ENCODE results near the gene MANSC4. TPM values are rescaled to one million over a fixed set of nuclear protein-coding genes. Genes with fewer than 3 reads are reported as not detected.
"Not testable (repeated sequence)": the region's sequence is repeated elsewhere in the genome, so short reads cannot be mapped to it uniquely, and the experiment has no call there.

Gene MANSC4
- total and polyA plus RNA-seq, 2 experiments from 2014 or later: not detected

GRCh38 chr12:27754795-27755194, 25.2 kb downstream of the MANSC4 start:
- in situ Hi-C loops (cut with MboI): no loop called here
- Histone ChIP-seq H3K79me2 (ENCODE audit: insufficient read depth) (peaks cover 9% of the 10 kb centered on the region), H3K9me3 (ENCODE audit: low read depth) (no peaks in the 10 kb centered on the region), H3K4me2 (ENCODE audit: unreplicated experiment) (no peak overlapping the region), H3K36me3 (ENCODE audit: low read depth) (peaks cover 18% of the 10 kb centered on the region), H3K4me1 (ENCODE audit: insufficient read depth) (no peaks in the 10 kb centered on the region), H3F3A (ENCODE audit: insufficient read depth) (no peaks in the 10 kb centered on the region), H3K27ac (no peak overlapping the region), H2AFZ (no peak overlapping the region), H3K27me3 (replicated peaks; ENCODE audit: insufficient read depth) (no peaks in the 10 kb centered on the region), H3K9ac (no peak overlapping the region), H3K9me2 (ENCODE audit: insufficient read depth) (no peaks in the 10 kb centered on the region), H4K20me1 (ENCODE audit: insufficient read depth) (no peaks in the 10 kb centered on the region), H3K4me3 (no peak overlapping the region)
- TF ChIP-seq EZH2phosphoT487 (IDR thresholded peaks at IDR 0.05; ENCODE audit: insufficient read depth, low read depth) (no peak), EZH2 (IDR thresholded peaks at IDR 0.05; ENCODE audit: insufficient read depth, poor library complexity, severe bottlenecking) (no peak)
- WGBS, 2 experiments (ENCODE audit: low coverage in 1 of 2, low lambda C conversion rate in 2 of 2, missing lambda C conversion rate in 2 of 2): 97 to 100% methylated on average over 3 of the region's 3 CpGs
- DNase-seq: no peak

- no peak overlapping the region for H3K4me2 ChIP-seq (ENCODE audit: unreplicated experiment)
- peaks cover 16% of the 10 kb centered on the region for H3K36me3 ChIP-seq (ENCODE audit: low read depth)
- H3F3A ChIP-seq (ENCODE audit: insufficient read depth): peaks cover 23% of the 10 kb centered on the region
- no peak overlapping the region for H2AFZ ChIP-seq
- no peak for TF ChIP-seq EZH2phosphoT487 (IDR thresholded peaks at IDR 0.05; ENCODE audit: insufficient read depth, low read depth)
- TF ChIP-seq EZH2 (IDR thresholded peaks at IDR 0.05; ENCODE audit: insufficient read depth, poor library complexity, severe bottlenecking): no peak
- no peak overlapping the region for H3K4me3 ChIP-seq
- no peaks in the 10 kb centered on the region for H4K20me1 ChIP-seq (ENCODE audit: insufficient read depth)
- H3K27ac ChIP-seq: no peak overlapping the region
- H3K9ac ChIP-seq: no peak overlapping the region
- no peaks in the 10 kb centered on the region for H3K27me3 ChIP-seq (replicated peaks; ENCODE audit: insufficient read depth)
- no peaks in the 10 kb centered on the region for H3K9me3 ChIP-seq (ENCODE audit: low read depth)
- H3K9me2 ChIP-seq (ENCODE audit: insufficient read depth): no peaks in the 10 kb centered on the region
- peaks cover 15% of the 10 kb centered on the region for H3K4me1 ChIP-seq (ENCODE audit: insufficient read depth)
- peaks cover 20% of the 10 kb centered on the region for H3K79me2 ChIP-seq (ENCODE audit: insufficient read depth)
- WGBS, 2 experiments (ENCODE audit: low coverage in 1 of 2, low lambda C conversion rate in 2 of 2, missing lambda C conversion rate in 2 of 2): 98 to 99% methylated on average over 15 of the region's 15 CpGs
- in situ Hi-C loops (cut with MboI): no loop called here
- DNase-seq: no peak
Observed at GRCh38 chr12:27751386-27752047, 28.5 kb downstream of the MANSC4 start.

GRCh38 chr12:27747111-27747820, 32.8 kb downstream of the MANSC4 start:
- H3K27me3 ChIP-seq (replicated peaks; ENCODE audit: insufficient read depth): no peaks in the 10 kb centered on the region
- peak overlapping the region; percentile 9; the same call in 1 of the 2 replicates for H3K4me3 ChIP-seq
- H4K20me1 ChIP-seq (ENCODE audit: insufficient read depth): no peaks in the 10 kb centered on the region
- H3K79me2 ChIP-seq (ENCODE audit: insufficient read depth): peaks cover 36% of the 10 kb centered on the region
- peaks cover 5% of the 10 kb centered on the region; the same call in 1 of the 2 replicates for H3K36me3 ChIP-seq (ENCODE audit: low read depth)
- H3K27ac ChIP-seq: peak overlapping the region; percentile 88
- peak; percentile 69 for DNase-seq
- no peak overlapping the region for H2AFZ ChIP-seq
- H3K9ac ChIP-seq: peak overlapping the region; percentile 63
- in situ Hi-C loops (cut with MboI): no loop called here
- H3K9me2 ChIP-seq (ENCODE audit: insufficient read depth): no peaks in the 10 kb centered on the region
- WGBS, 2 experiments (ENCODE audit: low coverage in 1 of 2, low lambda C conversion rate in 2 of 2, missing lambda C conversion rate in 2 of 2): 41 to 49% methylated on average over 3 of the region's 3 CpGs
- H3K4me1 ChIP-seq (ENCODE audit: insufficient read depth): peaks cover 15% of the 10 kb centered on the region
- peak overlapping the region; percentile 63 for H3K4me2 ChIP-seq (ENCODE audit: unreplicated experiment)
- H3K9me3 ChIP-seq (ENCODE audit: low read depth): no peaks in the 10 kb centered on the region
- TF ChIP-seq EZH2phosphoT487 (IDR thresholded peaks at IDR 0.05; ENCODE audit: insufficient read depth, low read depth): no peak
- TF ChIP-seq EZH2 (IDR thresholded peaks at IDR 0.05; ENCODE audit: insufficient read depth, poor library complexity, severe bottlenecking): no peak
- peaks cover 30% of the 10 kb centered on the region for H3F3A ChIP-seq (ENCODE audit: insufficient read depth)

GRCh38 chr12:27745734-27746133, 34.3 kb downstream of the MANSC4 start:
- Histone ChIP-seq H3K79me2 (ENCODE audit: insufficient read depth) (peaks cover 36% of the 10 kb centered on the region), H3K4me1 (ENCODE audit: insufficient read depth) (peaks cover 21% of the 10 kb centered on the region), H3F3A (ENCODE audit: insufficient read depth) (peaks cover 30% of the 10 kb centered on the region)
- H3K9ac ChIP-seq; H3K36me3 ChIP-seq (ENCODE audit: low read depth); H3K9me3 ChIP-seq (ENCODE audit: low read depth); H3K4me2 ChIP-seq (ENCODE audit: unreplicated experiment); H3K9me2 ChIP-seq (ENCODE audit: insufficient read depth); H3K27me3 ChIP-seq (replicated peaks; ENCODE audit: insufficient read depth); H3K27ac ChIP-seq; DNase-seq; H4K20me1 ChIP-seq (ENCODE audit: insufficient read depth); H3K4me3 ChIP-seq; in situ Hi-C loops (cut with MboI); H2AFZ ChIP-seq: not testable (repeated sequence)
- 75 to 89% methylated on average over 1 of the region's 1 CpG for WGBS, 2 experiments (ENCODE audit: low coverage in 1 of 2, low lambda C conversion rate in 2 of 2, missing lambda C conversion rate in 2 of 2)

Data from GM23248 (cell line).